BE2C (cell line): ENCODE data around the gene TUSC2. TPM values are rescaled to one million over a fixed set of nuclear protein-coding genes. Genes with fewer than 3 reads are reported as not detected.
A peak's percentile ranks its signal among the peaks of the same experiment; 100 is the strongest.

ENCODE experiments used
- DNase-seq: peaks from one replicate; pipeline ENCODE4 v3.0.0-alpha.2; 2020
- H3K27me3 ChIP-seq: fragments of 250-450 bp; sonication (Bioruptor Pico); 2 replicates; pipeline ENCODE4 v1.5.1; 2020; ENCODE audit warnings: mild to moderate bottlenecking
- H3K36me3 ChIP-seq: fragments of 250-450 bp; sonication (Bioruptor Pico); 2 replicates; pipeline ENCODE4 v1.5.1; 2020; ENCODE audit warnings: mild to moderate bottlenecking
- H3K4me1 ChIP-seq: fragments of 250-450 bp; sonication (Bioruptor Pico); 2 replicates; pipeline ENCODE4 v1.5.1; 2020
- H3K4me3 ChIP-seq: 2 replicates; pipeline ENCODE4 v1.5.1; 2011; ENCODE audit warnings: low read depth, low read length
- H3K9me3 ChIP-seq: fragments of 250-450 bp; sonication (Bioruptor Pico); 2 replicates; pipeline ENCODE4 v1.5.1; 2020
- polyA plus RNA-seq: library from polyadenylated mRNA; unstranded; fragments of >200 nt; gene quantifications from one replicate; pipeline ENCODE4 v1.2.1, GENCODE V29; 2012; ENCODE audit warnings: low read depth, missing spikeins; ENCODE audit not compliant: insufficient read length, insufficient read depth
- TF ChIP-seq, protein P1 (sequence below): IDR thresholded peaks from 2 replicates; pipeline ENCODE4 v1.5.1; 2012; ENCODE audit warnings: mild to moderate bottlenecking, low read depth, low read length

TUSC2 gene, protein sequence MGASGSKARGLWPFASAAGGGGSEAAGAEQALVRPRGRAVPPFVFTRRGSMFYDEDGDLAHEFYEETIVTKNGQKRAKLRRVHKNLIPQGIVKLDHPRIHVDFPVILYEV
- 72.1 TPM for polyA plus RNA-seq

DNA sequence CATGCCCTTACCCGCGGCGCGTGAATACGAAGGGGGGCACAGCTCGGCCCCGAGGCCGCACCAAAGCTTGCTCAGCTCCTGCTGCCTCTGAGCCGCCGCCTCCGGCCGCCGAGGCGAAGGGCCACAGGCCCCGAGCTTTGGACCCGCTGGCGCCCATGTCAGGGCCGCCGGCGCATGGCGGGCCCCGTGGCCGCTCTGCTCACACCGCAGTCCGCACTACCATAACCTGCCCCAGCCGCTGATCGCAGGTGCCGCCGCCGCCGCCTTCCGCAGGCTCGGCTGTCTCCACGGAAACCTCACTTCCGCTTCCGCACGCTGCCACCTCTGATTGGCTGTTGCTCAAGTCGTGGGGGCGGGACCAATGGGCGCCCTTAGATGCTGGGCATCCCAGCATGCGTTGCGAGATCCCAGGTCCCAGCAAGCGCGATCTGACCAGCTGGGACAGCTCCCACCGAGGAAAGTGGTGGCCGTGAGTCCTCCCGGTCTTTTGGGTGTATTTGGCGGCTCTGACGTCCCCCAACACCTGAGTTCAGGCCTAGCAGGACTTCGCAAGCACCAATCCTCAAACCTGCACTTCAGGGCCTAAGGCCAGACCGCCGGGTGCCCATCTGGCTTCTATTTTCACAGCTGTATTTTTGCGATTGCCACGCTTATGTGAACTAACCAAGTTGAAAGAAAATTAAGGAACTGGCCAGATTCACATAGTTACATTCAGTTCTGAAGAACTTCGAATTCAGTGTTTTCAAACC lies at the start of gene TUSC2:
Gene TUSC2, minus strand, starts transcription at position 281 of the 749 bp plus-strand sequence. Its CDS starts 124 bp downstream, at position 157.
- DNase-seq: peak; percentile 92
- H3K4me1 ChIP-seq: no peaks in the 10 kb centered on the region
- TF ChIP-seq, protein P1, sequence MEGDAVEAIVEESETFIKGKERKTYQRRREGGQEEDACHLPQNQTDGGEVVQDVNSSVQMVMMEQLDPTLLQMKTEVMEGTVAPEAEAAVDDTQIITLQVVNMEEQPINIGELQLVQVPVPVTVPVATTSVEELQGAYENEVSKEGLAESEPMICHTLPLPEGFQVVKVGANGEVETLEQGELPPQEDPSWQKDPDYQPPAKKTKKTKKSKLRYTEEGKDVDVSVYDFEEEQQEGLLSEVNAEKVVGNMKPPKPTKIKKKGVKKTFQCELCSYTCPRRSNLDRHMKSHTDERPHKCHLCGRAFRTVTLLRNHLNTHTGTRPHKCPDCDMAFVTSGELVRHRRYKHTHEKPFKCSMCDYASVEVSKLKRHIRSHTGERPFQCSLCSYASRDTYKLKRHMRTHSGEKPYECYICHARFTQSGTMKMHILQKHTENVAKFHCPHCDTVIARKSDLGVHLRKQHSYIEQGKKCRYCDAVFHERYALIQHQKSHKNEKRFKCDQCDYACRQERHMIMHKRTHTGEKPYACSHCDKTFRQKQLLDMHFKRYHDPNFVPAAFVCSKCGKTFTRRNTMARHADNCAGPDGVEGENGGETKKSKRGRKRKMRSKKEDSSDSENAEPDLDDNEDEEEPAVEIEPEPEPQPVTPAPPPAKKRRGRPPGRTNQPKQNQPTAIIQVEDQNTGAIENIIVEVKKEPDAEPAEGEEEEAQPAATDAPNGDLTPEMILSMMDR: no peak
- H3K36me3 ChIP-seq: peaks cover 24% of the 10 kb centered on the region
- H3K4me3 ChIP-seq: peak within 1 kb of the TSS; percentile 77
- no peaks in the 10 kb centered on the region for H3K9me3 ChIP-seq
- H3K27me3 ChIP-seq: no peaks in the 10 kb centered on the region

DNA sequence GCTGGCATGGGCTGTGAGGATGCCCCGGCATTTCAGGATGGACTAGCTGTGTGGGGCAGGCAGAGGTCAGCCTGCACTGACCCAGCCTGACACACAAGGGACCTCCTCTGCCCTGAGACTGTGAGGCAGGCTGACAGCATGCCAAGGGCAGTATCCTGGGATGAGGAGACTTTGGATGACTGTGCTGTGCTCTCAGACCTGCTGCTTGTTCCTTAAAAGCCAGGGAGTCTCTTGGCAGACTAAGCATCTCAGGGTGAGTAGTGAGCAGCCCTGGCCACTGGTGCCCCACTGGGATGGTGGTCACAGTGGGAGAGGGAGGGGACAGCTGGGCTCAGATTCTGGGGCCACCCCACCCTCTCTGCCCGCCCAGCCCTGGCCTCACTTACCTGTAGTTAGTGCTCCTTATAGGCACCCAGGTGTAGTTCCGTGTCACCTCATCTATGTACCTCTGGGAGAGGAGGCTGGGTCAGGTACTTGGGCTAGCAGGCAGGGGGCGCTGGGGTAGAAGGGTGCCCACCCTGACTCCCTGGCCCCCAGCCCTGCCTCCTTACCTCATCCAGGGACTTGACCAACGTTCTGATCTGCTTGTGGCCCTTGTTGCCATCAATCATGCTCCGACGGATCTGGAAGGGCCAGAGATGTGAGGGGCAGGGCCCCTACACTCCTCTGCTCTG lies 47.4 kb upstream of the TUSC2 start:
- TF ChIP-seq, protein P1: peak; percentile 26
- no peak for DNase-seq
- no peak overlapping the region for H3K4me3 ChIP-seq

DNA sequence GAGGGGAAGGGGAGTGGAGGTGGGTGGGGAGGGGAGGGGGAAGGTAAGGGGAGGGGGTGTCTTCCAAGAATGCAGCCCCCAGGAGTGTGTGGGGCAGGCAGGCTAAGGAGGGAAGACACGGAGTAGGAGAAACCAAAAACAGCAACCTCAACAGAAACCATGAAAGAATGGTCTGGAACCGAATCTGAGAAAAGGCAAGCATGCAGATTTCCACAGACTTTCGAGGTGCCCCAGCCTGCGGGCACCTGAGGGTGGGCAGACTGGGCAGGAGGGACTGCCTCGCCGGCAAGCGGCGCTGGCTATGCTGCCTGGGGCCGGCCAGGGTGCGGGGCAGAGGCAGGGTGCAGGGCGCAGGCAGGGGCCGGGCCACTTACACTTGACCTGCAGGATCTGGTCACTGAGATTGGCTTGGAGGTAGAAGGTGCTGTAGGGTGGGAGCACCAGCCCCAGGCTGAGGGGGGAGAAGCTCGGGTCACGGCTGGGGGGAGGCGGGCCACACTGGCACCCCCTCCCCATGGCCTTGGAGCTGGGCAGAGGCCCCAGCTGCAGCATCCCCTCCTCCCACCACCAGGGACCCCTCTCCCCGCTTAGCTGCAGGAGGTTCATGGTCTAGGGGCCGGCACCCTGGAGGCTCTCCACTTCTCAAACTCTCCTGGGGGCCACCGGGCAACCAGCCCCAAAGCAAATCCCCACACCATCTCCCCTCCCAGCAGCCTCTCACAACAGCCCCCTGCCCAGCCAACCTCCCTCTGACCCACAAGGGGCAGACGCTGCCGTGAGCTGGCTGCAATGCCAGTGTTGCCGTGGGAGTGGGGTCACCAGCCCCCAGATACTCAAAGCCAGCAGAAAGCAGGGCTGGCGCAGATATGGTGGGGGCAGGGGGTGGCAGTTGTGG lies 46.6 kb upstream of the TUSC2 start:
- no peak for DNase-seq
- H3K4me1 ChIP-seq: peaks cover 38% of the 10 kb centered on the region
- H3K4me3 ChIP-seq: no peak overlapping the region
- peaks cover 30% of the 10 kb centered on the region for H3K36me3 ChIP-seq
- no peaks in the 10 kb centered on the region for H3K9me3 ChIP-seq
- TF ChIP-seq, protein P1: no peak
- no peaks in the 10 kb centered on the region for H3K27me3 ChIP-seq

More for the DNA sequence above, 47.4 kb upstream of the TUSC2 start:
- Histone ChIP-seq H3K9me3 (no peaks in the 10 kb centered on the region), H3K4me1 (peaks cover 45% of the 10 kb centered on the region), H3K27me3 (no peaks in the 10 kb centered on the region), H3K36me3 (peaks cover 33% of the 10 kb centered on the region)

DNA sequence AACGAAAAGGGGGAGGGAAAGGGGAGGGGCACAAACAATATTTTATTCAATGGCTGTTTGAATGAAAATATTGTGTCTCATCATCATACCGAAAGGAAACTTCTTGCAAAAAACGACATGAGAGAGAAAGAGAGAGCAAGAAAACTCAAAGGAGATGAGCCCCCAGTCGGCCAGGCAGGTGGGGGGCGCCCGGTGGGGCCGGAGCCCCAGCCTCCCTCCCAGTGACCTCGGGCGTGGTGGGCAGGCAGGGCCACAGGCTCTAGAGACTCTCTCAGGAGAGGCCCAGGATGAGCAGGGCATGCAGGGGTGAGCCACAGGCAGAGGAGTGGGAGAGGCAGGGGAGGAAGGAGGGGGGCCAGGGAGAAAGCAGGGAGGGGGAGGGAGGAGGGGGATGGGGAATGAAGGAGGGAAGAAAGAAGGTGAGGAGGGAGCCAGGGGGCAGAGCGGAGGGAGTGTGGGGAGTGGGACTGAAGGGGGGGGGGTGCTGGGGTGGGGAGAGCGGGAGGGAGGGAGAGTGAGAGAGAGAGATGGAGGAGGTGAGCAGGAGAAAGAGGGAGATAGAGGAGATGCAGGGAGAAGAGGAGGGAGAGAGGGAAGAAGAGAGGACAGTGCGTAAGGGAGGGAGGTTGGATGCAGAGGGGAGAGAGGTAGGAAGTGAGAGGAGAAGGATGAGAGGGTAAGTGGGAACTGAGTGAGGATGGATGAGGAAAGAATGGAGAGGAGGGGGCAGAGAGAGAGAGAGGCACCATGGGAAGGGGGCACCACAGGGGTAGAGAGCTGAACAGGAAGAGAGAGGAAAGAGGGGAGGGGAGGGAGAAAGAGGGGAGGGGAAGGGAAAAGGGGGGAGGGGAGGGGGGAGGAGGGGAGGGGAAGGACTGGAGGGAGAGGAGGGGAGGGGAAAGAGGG lies 45.4 kb upstream of the TUSC2 start:
- H3K36me3 ChIP-seq: peaks cover 18% of the 10 kb centered on the region
- TF ChIP-seq, protein P1: no peak
- H3K4me3 ChIP-seq: no peak overlapping the region
- H3K4me1 ChIP-seq: peaks cover 28% of the 10 kb centered on the region
- no peak for DNase-seq
- H3K27me3 ChIP-seq: no peaks in the 10 kb centered on the region
- no peaks in the 10 kb centered on the region for H3K9me3 ChIP-seq

DNA sequence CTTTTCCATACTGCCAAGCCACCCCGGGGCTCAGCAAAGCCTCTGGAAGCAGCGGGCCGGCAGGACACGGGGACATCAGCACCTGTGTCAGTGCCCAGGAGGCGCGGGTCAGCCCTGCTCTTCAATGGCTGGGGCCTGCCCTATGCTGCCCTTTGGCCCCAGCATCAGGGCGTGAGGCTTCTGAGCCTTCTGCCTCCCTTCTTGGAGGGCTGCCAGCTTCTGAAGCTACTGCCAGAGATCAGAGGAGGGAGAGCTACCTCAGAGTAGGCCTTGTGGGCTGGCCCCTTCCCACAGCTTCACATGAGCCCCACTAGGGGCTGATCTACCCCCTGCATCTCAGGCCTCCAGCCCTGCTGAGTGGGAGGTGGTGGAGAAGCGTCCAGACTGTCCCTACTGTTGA lies 44.3 kb upstream of the TUSC2 start:
- Histone ChIP-seq H3K4me1 (peaks cover 28% of the 10 kb centered on the region), H3K36me3 (peaks cover 9% of the 10 kb centered on the region), H3K9me3 (no peaks in the 10 kb centered on the region), H3K4me3 (no peak overlapping the region), H3K27me3 (no peaks in the 10 kb centered on the region)
- TF ChIP-seq, protein P1: peak; percentile 21; the same call in 1 of the 2 replicates
- peak; percentile 66 for DNase-seq
